ENCODE measurements around the gene MSI2.

GRCh38 chr17:57597101-57597500 lies 340.8 kb downstream of the MSI2 start:
- TF ChIP-seq ISL1 (CRISPR knock-in tag; IDR thresholded peaks at IDR 0.05) = no peak
- TF ChIP-seq GLIS3 (CRISPR knock-in tag; IDR thresholded peaks at IDR 0.05) = no peak
- no peak for TF ChIP-seq PATZ1 (CRISPR knock-in tag; IDR thresholded peaks at IDR 0.05; ENCODE audit: borderline replicate concordance)
- no peak for TF ChIP-seq RARB (CRISPR knock-in tag; IDR thresholded peaks at IDR 0.05)
- TF ChIP-seq PPARA (CRISPR knock-in tag; IDR thresholded peaks at IDR 0.05; ENCODE audit: borderline replicate concordance) = no peak
- no peak for TF ChIP-seq ZNF70 (CRISPR knock-in tag; IDR thresholded peaks at IDR 0.05)
- TF ChIP-seq ZFP30 (CRISPR knock-in tag; IDR thresholded peaks at IDR 0.05) = no peak
- no peak for TF ChIP-seq TCF4 (CRISPR knock-in tag; IDR thresholded peaks at IDR 0.05; ENCODE audit: borderline replicate concordance)
- TF ChIP-seq, protein P1, sequence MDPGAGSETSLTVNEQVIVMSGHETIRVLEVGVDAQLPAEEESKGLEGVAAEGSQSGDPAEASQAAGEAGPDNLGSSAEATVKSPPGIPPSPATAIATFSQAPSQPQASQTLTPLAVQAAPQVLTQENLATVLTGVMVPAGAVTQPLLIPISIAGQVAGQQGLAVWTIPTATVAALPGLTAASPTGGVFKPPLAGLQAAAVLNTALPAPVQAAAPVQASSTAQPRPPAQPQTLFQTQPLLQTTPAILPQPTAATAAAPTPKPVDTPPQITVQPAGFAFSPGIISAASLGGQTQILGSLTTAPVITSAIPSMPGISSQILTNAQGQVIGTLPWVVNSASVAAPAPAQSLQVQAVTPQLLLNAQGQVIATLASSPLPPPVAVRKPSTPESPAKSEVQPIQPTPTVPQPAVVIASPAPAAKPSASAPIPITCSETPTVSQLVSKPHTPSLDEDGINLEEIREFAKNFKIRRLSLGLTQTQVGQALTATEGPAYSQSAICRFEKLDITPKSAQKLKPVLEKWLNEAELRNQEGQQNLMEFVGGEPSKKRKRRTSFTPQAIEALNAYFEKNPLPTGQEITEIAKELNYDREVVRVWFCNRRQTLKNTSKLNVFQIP (CRISPR knock-in tag; IDR thresholded peaks at IDR 0.05; ENCODE audit: borderline replicate concordance, low read depth) = no peak
- no peak for TF ChIP-seq ZNF565 (CRISPR knock-in tag; conservative IDR thresholded peaks at IDR 0.05; ENCODE audit: low read depth)
- TF ChIP-seq, protein P2, sequence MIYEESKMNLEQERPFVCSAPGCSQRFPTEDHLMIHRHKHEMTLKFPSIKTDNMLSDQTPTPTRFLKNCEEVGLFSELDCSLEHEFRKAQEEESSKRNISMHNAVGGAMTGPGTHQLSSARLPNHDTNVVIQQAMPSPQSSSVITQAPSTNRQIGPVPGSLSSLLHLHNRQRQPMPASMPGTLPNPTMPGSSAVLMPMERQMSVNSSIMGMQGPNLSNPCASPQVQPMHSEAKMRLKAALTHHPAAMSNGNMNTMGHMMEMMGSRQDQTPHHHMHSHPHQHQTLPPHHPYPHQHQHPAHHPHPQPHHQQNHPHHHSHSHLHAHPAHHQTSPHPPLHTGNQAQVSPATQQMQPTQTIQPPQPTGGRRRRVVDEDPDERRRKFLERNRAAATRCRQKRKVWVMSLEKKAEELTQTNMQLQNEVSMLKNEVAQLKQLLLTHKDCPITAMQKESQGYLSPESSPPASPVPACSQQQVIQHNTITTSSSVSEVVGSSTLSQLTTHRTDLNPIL (CRISPR knock-in tag; IDR thresholded peaks at IDR 0.05; ENCODE audit: low read depth) = no peak
- TF ChIP-seq OSR1 (CRISPR knock-in tag; IDR thresholded peaks at IDR 0.05) = no peak
- no peak for TF ChIP-seq ESRRG (CRISPR knock-in tag; IDR thresholded peaks at IDR 0.05)
